GM12892 (cell line): Measurements from ENCODE around the gene CD8B.

Source experiments
- POLR2A ChIP-seq: IDR thresholded peaks from 2 replicates; pipeline ENCODE4 v1.6.1; 2011; ENCODE audit warnings: low read depth, low read length, control low read depth
- POLR2AphosphoS5 ChIP-seq: IDR thresholded peaks from 2 replicates; pipeline ENCODE4 v1.6.1; 2011; ENCODE audit warnings: low read depth, low read length, control low read depth
- TAF1 ChIP-seq: IDR thresholded peaks from 2 replicates; pipeline ENCODE4 v1.6.1; 2011; ENCODE audit warnings: low read depth, mild to moderate bottlenecking, control low read depth, low read length, borderline replicate concordance

- TF ChIP-seq POLR2AphosphoS5 (no peak), POLR2A (no peak), TAF1 (no peak)
These were observed 29.2 kb downstream of the CD8B start for GRCh38 chr2:86832334-86833096.
